HG03175 (cell line): Measurements from ENCODE around the gene KL.

Experiments
- ATAC-seq: cut with Tn5 transposase; IDR thresholded peaks from one replicate; pipeline ENCODE4 v1.9.1; 2021; ENCODE audit warnings: mild to moderate bottlenecking, moderate library complexity; ENCODE audit not compliant: unreplicated experiment

Gene KL

GRCh38 chr13:33033986-33034385, 17.8 kb downstream of the KL start:
- no peak for ATAC-seq

DNA sequence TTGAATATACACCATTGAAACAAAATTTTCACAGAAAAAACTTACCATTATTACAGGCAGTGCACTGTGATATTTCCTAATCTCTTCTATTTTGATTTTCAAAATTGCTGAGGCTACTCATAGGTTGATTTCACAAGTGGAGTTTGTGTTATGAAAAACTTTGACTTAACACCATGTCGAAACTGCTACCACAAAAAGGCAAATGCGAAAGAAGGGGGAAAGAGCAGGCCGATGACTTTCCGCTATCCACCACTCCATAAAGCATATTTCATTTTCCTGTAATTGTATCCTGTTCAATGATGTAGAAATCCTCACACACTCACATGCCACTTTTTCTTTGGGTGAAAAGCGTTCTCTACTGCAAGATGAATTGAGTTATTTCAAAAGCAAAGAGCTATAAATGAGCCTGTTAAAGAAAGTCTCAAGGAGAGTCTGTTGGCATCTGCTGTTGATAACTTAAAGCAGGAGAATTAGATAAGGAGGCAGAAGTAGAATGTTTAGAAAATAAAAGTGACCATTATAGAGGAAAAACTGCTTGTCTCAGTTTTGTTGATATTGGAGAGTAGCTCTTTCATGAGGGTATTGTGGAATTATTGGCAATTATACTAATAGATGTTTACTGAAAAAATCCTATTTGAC, 18.8 kb downstream of the KL start:
- no peak for ATAC-seq

- ATAC-seq, result no peak
These were observed 21.4 kb downstream of the KL start for GRCh38 chr13:33037673-33038072.

DNA sequence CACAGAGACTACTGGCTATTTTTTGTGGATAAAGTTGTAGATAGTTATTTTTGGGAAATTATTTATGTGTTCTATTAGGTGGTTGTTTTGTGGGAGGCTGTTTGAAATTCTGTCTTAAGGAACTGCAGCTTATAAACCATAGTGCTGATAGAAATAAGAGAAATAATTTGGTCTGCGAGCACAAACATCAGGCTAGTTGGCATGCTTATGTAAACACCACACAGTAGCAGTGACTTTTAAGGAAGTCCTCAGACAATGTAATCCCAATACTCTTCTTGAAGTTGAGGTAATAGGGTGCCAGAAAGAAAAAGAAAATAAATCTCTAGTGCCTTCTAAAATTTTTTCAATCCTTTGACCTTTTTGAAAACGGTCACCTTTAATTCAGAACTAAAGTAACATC, 23.9 kb downstream of the KL start:
- no peak for ATAC-seq

GRCh38 chr13:33045851-33046592, 29.8 kb downstream of the KL start:
- ATAC-seq, result no peak

DNA sequence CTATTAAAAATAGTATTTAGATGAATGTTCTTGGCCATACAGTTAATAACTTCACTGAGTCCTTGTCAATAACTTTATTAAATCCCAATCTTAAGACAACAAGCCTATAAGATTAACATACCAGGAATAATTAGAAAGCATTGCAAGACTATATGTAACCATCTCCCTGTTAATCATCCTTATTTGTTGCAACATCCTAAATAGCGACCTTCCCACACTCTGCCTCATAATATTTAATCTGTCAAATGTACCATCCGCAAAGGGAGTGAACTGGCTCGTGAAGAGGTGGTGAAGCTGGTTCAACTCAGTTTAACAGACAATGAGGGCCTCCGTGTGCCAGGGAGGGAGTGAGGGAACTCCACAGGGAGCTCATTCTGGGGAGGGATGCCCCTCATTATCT, 33.9 kb downstream of the KL start:
- no peak for ATAC-seq

DNA sequence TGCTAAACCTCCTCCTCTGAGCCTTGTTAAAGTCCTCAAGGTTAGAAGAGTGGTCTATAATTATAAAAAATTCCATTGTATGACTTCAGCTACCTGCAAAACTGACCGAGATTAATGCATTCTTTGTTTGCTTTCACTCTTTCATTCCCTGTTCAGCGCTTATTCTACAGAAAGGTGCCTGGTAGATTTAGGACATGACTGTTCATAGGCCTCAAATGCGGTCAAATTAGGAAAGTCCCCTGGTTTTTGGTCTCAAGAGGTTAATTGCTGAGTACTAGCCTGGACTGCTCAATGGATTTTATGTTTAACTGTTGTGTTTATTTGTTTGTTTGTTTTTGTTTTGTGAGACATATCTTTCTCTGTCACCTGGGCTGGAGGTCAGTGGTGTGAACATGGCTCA, 35.4 kb downstream of the KL start:
- ATAC-seq, result no peak

- ATAC-seq, result no peak
These were observed 36.5 kb downstream of the KL start for GRCh38 chr13:33052506-33053280.

DNA sequence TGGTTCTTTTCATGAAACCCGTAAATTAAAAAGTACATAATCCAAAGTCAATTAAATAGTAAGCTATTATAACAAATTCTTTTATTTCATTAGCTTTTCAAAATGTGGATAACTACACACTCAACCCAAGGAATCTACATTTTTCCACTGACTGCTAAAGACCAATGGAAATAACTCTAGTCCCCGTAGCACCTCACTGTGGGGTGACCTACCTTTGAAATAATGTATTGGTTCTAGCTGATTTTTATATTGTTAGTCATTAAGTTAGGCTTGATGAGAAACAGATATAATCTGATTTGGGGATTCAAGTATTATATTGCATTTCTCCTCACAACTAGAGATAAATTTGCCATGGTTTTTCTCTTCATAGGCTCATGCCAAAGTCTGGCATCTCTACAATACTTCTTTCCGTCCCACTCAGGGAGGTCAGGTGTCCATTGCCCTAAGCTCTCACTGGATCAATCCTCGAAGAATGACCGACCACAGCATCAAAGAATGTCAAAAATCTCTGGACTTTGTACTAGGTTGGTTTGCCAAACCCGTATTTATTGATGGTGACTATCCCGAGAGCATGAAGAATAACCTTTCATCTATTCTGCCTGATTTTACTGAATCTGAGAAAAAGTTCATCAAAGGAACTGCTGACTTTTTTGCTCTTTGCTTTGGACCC, 37.3 kb downstream of the KL start:
- no peak for ATAC-seq

DNA sequence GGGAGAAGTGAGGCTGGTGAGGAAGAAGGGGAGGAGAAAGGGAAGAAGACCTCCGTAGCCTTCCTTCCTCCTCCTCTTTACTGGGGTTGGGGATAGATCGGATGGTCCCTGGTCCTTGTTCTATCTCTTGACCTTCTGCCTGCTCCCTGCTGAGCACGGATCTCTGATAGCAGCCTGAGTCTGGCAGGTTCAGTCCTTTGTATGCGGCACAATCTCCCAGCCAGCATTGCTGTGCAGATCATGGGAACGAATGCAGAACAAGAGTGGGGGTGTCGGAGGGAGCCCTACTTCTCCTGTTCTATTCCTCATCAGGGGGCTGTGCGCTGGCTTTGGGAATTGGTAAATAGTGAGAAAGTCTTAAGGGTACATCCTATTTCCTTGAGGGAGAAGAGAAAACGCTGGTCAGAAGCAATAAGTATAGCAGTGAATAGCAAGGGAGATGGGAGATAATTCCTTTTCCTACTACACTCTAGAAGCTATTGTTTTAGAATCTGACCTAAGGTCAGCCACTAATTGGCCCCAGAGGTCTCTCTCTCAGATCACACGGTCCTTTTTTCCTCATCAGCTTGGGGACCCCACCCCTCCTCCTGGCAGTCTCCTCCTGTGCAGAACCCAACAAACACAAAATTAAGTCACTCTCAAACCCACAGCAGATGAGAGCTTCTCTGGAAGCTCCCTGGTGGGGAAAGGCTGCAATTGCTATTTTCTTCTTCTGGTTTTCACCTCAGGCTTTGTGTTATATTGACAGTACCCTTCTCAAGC, 41.0 kb downstream of the KL start:
- no peak for ATAC-seq

GRCh38 chr13:33058776-33059327, 42.6 kb downstream of the KL start:
- no peak for ATAC-seq

GRCh38 chr13:33060815-33061214, 44.6 kb downstream of the KL start:
- no peak for ATAC-seq

DNA sequence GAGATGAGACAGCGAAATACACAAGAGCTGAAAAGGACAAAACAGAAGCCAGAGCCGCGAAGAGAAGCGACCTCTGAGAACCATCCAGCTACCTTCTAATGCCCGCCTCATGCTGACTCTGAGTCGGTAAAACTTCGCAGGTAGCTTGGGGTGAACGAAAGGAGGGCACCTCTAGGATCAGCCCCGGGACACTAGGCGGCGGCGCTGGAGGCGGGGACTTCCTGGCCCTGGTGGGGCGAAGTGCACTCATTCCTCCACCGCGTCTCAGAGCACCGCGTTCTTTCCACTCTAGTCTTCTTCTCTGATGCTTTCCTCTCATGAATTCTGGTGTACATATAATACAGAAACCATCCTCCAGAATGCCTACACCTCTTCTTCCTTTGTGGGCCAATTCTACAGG, 50.1 kb downstream of the KL start:
- no peak for ATAC-seq

DNA sequence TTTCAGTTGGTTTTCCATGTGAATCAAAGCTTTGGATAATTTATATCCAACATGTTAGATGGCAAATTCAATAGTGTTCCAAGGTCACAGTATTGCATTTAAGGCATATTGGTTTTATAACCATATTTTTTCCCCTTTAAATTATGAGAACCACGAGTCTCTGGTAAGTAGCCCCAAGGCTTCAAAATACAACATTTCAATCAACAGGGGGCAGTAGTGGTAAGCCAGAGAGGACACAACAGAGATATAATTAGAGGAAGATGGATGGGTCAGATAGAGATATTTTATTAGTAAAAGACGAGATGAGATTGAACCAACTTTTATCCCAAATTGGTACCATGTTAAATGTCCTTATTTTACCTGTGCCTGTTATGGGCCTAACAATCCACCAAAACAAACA, 53.1 kb downstream of the KL start:
- ATAC-seq, result no peak

- no peak for ATAC-seq
These were observed 54.5 kb downstream of the KL start for GRCh38 chr13:33070713-33071112.

DNA sequence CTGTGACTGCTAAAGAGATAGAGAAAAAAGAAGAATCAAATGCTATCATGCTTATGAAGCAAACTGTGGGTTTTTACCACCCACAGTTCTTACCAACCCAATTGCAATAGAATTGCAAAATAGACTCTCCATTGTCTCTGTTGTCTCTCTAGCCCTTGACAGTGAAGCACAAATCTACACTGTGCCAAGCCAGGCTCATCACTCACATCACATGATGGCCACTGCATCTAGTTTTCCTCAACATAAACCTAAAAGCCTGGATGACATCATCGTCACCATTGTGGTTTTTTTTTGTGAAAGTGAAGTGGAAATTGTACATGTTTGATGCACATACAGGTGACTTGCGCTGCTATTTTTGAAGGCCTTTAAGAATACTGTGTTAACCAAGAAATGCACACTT, 56.1 kb downstream of the KL start:
- no peak for ATAC-seq

DNA sequence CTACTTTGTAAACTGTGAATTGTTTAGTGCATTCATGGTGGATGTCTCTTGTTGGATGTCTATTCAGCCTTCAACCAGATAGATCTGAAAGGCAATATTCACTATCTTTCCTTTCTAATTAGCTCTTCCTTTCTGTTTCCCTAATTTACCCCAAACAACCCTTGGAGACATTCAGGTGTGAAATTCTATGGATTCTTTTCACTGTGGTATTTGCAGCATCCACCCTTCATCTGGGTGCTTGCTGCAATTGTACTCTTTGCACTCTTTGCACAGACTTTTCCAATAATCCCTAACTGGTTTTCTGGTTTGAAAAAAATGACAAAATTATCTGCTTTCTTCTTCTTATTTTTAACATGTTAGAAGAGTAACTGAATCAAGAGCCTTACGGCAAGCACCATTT, 56.5 kb downstream of the KL start:
- no peak for ATAC-seq

DNA sequence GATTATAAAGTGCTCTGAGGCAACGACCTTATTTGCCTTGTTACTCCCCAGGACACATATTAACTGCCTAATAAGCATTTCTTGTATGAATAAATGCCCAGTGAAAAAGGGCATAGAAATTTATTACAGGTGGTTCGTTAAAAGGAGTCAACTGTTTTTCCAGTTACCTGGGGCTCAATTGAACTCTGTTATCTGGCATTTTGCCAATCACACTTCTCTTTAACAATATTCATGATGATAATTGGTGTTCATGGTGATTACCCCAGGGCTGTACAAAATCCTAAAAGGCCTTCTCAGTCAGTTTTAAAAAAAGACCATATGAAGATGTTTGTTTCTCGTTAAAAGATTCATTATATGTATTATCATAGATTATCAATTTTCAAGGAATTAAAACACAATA, 57.1 kb downstream of the KL start:
- no peak for ATAC-seq

DNA sequence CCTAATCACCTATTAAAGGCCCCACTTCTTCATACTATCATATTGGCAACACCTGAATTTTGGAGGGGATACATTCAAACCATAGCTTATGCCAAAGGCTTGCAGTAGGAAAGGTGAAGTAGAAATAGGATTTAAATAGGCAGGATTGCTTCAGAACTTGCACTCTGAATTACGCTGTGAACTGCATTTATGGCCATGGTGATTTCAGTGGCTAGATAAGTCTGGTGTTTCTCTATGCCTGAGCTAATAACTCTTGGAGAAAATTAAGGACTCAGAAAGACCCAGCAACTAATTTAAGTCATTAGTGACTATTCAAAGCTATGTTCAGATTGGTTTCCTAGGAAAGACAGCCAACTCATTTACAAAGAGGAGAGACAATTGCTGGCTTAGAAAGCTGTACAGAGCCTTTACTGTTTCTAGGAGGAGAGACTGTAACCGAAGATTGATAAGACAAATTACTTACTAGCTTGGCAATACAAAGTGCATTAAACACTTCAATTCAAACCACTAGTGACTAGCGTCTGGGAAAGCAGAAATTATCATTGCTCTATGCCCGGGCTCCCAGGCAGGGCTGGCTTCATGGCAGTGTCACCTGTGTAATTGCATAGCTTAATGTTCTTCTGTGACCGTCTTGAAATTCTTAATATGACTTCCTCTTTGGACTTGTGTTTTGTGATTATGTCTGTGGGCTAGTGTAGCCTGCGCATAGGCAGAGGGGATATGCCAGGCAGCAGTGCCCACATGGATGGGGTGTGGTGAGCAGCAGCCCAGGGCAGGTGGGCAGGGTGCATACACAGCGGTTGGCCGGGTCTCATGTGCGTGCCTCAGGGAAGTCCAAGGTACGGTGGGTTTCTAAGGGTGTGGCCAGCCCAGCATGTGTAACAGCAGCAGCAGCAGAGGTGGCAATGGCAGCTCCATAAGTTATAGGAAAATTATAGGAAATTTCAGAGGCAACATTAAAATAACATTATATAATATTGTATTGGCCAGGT, 60.1 kb downstream of the KL start:
- ATAC-seq, result no peak
